CD8-positive, alpha-beta memory T cell (primary cell): ENCODE measurements around the gene LPAR2. TPM values are rescaled to one million over a fixed set of nuclear protein-coding genes. Genes with fewer than 3 reads are reported as not detected.
A peak's percentile ranks its signal among the peaks of the same experiment; 100 is the strongest.
"Not testable (repeated sequence)": the region's sequence is repeated elsewhere in the genome, so short reads cannot be mapped to it uniquely, and the experiment has no call there.

Experiments
- CTCF ChIA-PET: fragments of 350-600 bp; sonication (Branson Sonifier 250); formaldehyde crosslinking; loops from one replicate; lab custom pipeline; 2021; ENCODE audit warnings: antibody characterized with exemption; lab: Charles Lee
- POLR2A ChIA-PET: fragments of 350-600 bp; sonication (Branson Sonifier 250); formaldehyde crosslinking; loops from one replicate; lab custom pipeline; 2021; ENCODE audit warnings: antibody characterized with exemption; lab: Charles Lee
- DNase-seq, 5 donors: peaks; one replicate each; pipeline versions ENCODE4 v3.0.0 to v3.0.0-alpha.2; 2020 to 2022; ENCODE audit warnings: mixed read lengths in 1 of 5
- H3K27ac ChIP-seq: one replicate; pipeline ENCODE4 v1.7.0; 2013; ENCODE audit warnings: low read depth, mild to moderate bottlenecking, low read length, moderate library complexity
- H3K27me3 ChIP-seq: 2 replicates; pipeline ENCODE4 v1.7.0; 2013; ENCODE audit warnings: low read length, mild to moderate bottlenecking; ENCODE audit not compliant: insufficient read depth, poor library complexity, severe bottlenecking
- H3K36me3 ChIP-seq: 2 replicates; pipeline ENCODE4 v1.7.0; 2013; ENCODE audit warnings: mild to moderate bottlenecking, low read length, moderate library complexity; ENCODE audit not compliant: insufficient read depth
- H3K4me1 ChIP-seq: 2 replicates; pipeline ENCODE4 v1.7.0; 2013; ENCODE audit warnings: mild to moderate bottlenecking, low read length, moderate library complexity; ENCODE audit not compliant: insufficient read depth
- H3K4me3 ChIP-seq: 2 replicates; pipeline ENCODE4 v1.7.0; 2013; ENCODE audit warnings: mild to moderate bottlenecking, low read length
- H3K9me3 ChIP-seq: 2 replicates; pipeline ENCODE4 v1.7.0; 2013; ENCODE audit warnings: mild to moderate bottlenecking, low read length
- H3K27ac Mint-ChIP-seq, 8 donors: one replicate each; pipeline ENCODE4 v1.8.0; 2020 to 2021; ENCODE audit warnings: mixed read lengths in 8 of 8, mild to moderate bottlenecking in 6 of 8, inconsistent platforms in 3 of 8, moderate library complexity in 3 of 8
- H3K27me3 Mint-ChIP-seq, 2 donors: one replicate each; pipeline ENCODE4 v1.8.0; 2020 to 2021; ENCODE audit warnings: mixed read lengths in 2 of 2, mild to moderate bottlenecking in 1 of 2, moderate library complexity in 1 of 2
- H3K36me3 Mint-ChIP-seq, 3 donors: one replicate each; pipeline ENCODE4 v1.8.0; 2020 to 2021; ENCODE audit warnings: mixed read lengths in 3 of 3, inconsistent platforms in 1 of 3, mild to moderate bottlenecking in 1 of 3
- H3K4me1 Mint-ChIP-seq, 3 donors: one replicate each; pipeline ENCODE4 v1.8.0; 2020 to 2021; ENCODE audit warnings: mixed read lengths in 3 of 3, inconsistent platforms in 1 of 3, mild to moderate bottlenecking in 1 of 3
- H3K4me3 Mint-ChIP-seq, 7 donors: one replicate each; pipeline ENCODE4 v1.8.0; 2020 to 2021; ENCODE audit warnings: mixed read lengths in 7 of 7, mild to moderate bottlenecking in 6 of 7, moderate library complexity in 4 of 7, inconsistent platforms in 2 of 7
- H3K9me3 Mint-ChIP-seq, 5 donors: one replicate each; pipeline ENCODE4 v1.8.0; 2020 to 2022; ENCODE audit warnings: mixed read lengths in 5 of 5, mild to moderate bottlenecking in 3 of 5, moderate library complexity in 2 of 5, inconsistent platforms in 1 of 5
- polyA plus RNA-seq: library from polyadenylated mRNA; unstranded; fragments of 300-500 nt; fragmentation: Illumina TruSeq; gene quantifications from one replicate; pipeline ENCODE4 v1.2.3, GENCODE V29; 2021
- total RNA-seq, 2 experiments: library from RNA; stranded (reverse); gene quantifications; one replicate each; pipeline ENCODE4 v1.2.3, GENCODE V29; 2021

LPAR2 gene
- total and polyA plus RNA-seq, 3 experiments from 2014 or later, result 23.6 to 37.8 (median 24.8) TPM

GRCh38 chr19:19602713-19603324 is 25.2 kb downstream of the LPAR2 start:
- Histone ChIP-seq H3K27ac (no peak overlapping the region), H3K36me3 (no peaks in the 10 kb centered on the region), H3K9me3 (no peaks in the 10 kb centered on the region), H3K4me1 (peaks cover 83% of the 10 kb centered on the region), H3K27me3 (no peaks in the 10 kb centered on the region), H3K4me3 (no peak overlapping the region)
- ChIA-PET CTCF (interaction anchor here (0.8 to 1.3 kb wide), 4 partner anchors 11 to 71 kb away, joined by 3 to 4 read pairs (median 4); no protein-coding TSS in a partner anchor), POLR2A (interaction anchor here (1.2 to 1.6 kb wide), 3 partner anchors 24 to 65 kb away, joined by 3 to 5 read pairs (median 4); partner anchors contain the start of gene ZNF101)
- Mint-ChIP-seq H3K9me3 (no peaks in the 10 kb centered on the region), H3K4me1 (peaks cover 56 to 74% (median 61%) of the 10 kb centered on the region in 3 donors), H3K27ac (peak overlapping the region; percentile 80 to 94 (median 88)), H3K36me3 (peaks cover 0 to 18% (median 5%) of the 10 kb centered on the region in 3 donors), H3K4me3 (peak overlapping the region; percentile 36 to 83 (median 60)), H3K27me3 (peaks cover 0 to 5% of the 10 kb centered on the region in 2 donors)
- no peak for DNase-seq

GRCh38 chr19:19602136-19602712 is 25.8 kb downstream of the LPAR2 start:
- Mint-ChIP-seq H3K4me1 (peaks cover 61 to 74% (median 67%) of the 10 kb centered on the region in 3 donors), H3K9me3 (no peaks in the 10 kb centered on the region), H3K36me3 (peaks cover 0 to 19% (median 5%) of the 10 kb centered on the region in 3 donors), H3K27ac (peak overlapping the region; percentile 73 to 98 (median 88)), H3K4me3 (peak overlapping the region; percentile 10 to 83 (median 60)), H3K27me3 (peaks cover 0 to 6% of the 10 kb centered on the region in 2 donors)
- ChIA-PET CTCF (interaction anchor here (0.8 to 1.3 kb wide), 3 partner anchors 12 to 70 kb away, joined by 3 to 4 read pairs (median 4); no protein-coding TSS in a partner anchor), POLR2A (interaction anchor here (0.5 to 1.6 kb wide), 4 partner anchors 25 to 72 kb away, joined by 3 to 5 read pairs (median 4); partner anchors contain the start of gene ZNF101)
- H3K9me3 ChIP-seq, result no peaks in the 10 kb centered on the region
- no peaks in the 10 kb centered on the region for H3K36me3 ChIP-seq
- no peak overlapping the region for H3K27ac ChIP-seq
- DNase-seq, result peak in 4 of 5 donors; percentile 50 to 66 (median 61)
- H3K4me3 ChIP-seq, result no peak overlapping the region
- H3K27me3 ChIP-seq, result no peaks in the 10 kb centered on the region
- H3K4me1 ChIP-seq, result peaks cover 87% of the 10 kb centered on the region

DNA sequence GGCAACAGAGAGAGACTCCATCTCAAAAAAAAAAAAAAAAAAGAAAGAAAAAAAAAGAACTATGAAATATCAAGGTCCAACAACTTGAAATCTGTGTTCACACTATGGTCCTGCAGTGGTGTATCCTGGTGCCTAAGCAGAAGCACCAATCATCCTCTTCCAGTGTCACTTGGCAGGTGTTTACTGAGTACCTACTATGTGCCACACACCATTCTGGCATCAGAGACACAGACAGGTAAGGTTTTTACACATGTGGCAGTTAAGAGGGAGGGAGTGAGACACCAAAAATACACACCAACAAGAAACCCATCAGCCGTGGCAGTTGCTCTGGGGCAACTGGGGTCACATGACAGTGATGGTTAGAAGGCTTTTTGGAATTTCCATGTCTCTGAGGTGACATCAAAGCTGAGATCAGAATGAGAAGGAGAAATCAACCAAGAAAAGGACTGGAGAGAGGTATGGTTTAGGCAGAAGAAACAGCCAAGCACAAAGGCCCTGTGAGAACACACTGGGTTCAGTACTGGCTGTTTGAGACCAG is 27.2 kb downstream of the LPAR2 start:
- peak overlapping the region; percentile 59 to 98 (median 92) for H3K27ac Mint-ChIP-seq
- Histone ChIP-seq H3K27ac (no peak overlapping the region), H3K27me3 (no peaks in the 10 kb centered on the region), H3K36me3 (no peaks in the 10 kb centered on the region), H3K9me3 (no peaks in the 10 kb centered on the region), H3K4me1 (peaks cover 82% of the 10 kb centered on the region), H3K4me3 (no peak overlapping the region)
- peaks cover 0 to 19% (median 2%) of the 10 kb centered on the region in 3 donors for H3K36me3 Mint-ChIP-seq
- no peak for DNase-seq
- H3K4me3 Mint-ChIP-seq, result peak overlapping the region; percentile 19 to 63 (median 54)
- POLR2A ChIA-PET, result no interaction called here
- H3K9me3 Mint-ChIP-seq, result no peaks in the 10 kb centered on the region
- peaks cover 57 to 73% (median 66%) of the 10 kb centered on the region in 3 donors for H3K4me1 Mint-ChIP-seq
- CTCF ChIA-PET, result no interaction called here
- H3K27me3 Mint-ChIP-seq, result peaks cover 0 to 6% of the 10 kb centered on the region in 2 donors

GRCh38 chr19:19598728-19599451 is 29.1 kb downstream of the LPAR2 start:
- ChIA-PET CTCF (interaction anchor here (0.6 to 1.9 kb wide), 3 partner anchors 30 to 62 kb away, joined by 3 to 4 read pairs (median 3); no protein-coding TSS in a partner anchor), POLR2A (interaction anchor here (0.6 to 1.7 kb wide), 14 partner anchors 10 to 1177 kb away, joined by 3 to 11 read pairs (median 4); partner anchors contain the start of genes LPAR2, ZNF101 and ZNF66)
- H3K27ac ChIP-seq, result peak overlapping the region; percentile 69
- Mint-ChIP-seq H3K36me3 (peaks cover 4 to 30% (median 5%) of the 10 kb centered on the region in 3 donors), H3K4me1 (peaks cover 60 to 82% (median 71%) of the 10 kb centered on the region in 3 donors), H3K27ac (peak overlapping the region; percentile 94 to 99 (median 98)), H3K4me3 (peak overlapping the region; percentile 54 to 88 (median 78))
- not testable (repeated sequence) for H3K9me3 Mint-ChIP-seq, H3K27me3 ChIP-seq, H3K9me3 ChIP-seq, H3K27me3 Mint-ChIP-seq, H3K36me3 ChIP-seq
- DNase-seq, result peak; percentile 53 to 87 (median 77)
- H3K4me1 ChIP-seq, result peaks cover 75% of the 10 kb centered on the region
- peak overlapping the region; percentile 49 for H3K4me3 ChIP-seq

DNA sequence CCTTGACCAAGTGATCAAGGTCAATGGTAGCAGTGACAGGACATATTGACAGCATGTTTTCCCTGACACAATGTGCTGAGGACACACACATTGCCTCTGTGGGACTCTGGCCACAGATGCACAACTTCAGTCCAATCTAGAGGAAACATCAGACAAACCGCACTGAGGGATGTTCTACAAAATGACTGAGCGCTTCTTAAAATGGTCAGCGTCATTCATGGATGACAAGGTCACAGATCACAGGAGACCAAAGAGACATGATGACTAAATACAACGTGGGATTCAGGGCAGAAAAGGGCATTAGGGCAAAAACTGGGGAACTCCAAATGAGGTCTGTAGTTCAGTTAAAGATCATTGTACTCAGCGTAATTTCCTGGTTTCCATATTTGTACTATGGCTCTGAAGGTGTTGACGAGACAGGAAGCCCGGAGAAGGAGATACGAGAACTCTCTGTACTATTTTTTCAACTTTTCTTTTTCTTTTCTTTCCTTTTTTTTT is 30.2 kb downstream of the LPAR2 start:
- peaks cover 4 to 36% (median 5%) of the 10 kb centered on the region in 3 donors for H3K36me3 Mint-ChIP-seq
- Histone ChIP-seq H3K4me3 (peak overlapping the region; percentile 2), H3K9me3 (no peaks in the 10 kb centered on the region), H3K36me3 (no peaks in the 10 kb centered on the region), H3K27me3 (no peaks in the 10 kb centered on the region), H3K4me1 (peaks cover 64% of the 10 kb centered on the region), H3K27ac (peak overlapping the region; percentile 69)
- H3K27me3 Mint-ChIP-seq, result peaks cover 0 to 6% of the 10 kb centered on the region in 2 donors
- H3K4me3 Mint-ChIP-seq, result peak overlapping the region; percentile 19 to 88 (median 78)
- H3K27ac Mint-ChIP-seq, result peak overlapping the region; percentile 94 to 99 (median 98)
- DNase-seq, result peak; percentile 26 to 88 (median 79)
- ChIA-PET POLR2A (interaction anchor here (0.7 to 1.4 kb wide), 4 partner anchors 22 to 574 kb away, joined by 3 to 6 read pairs (median 4); no protein-coding TSS in a partner anchor), CTCF (interaction anchor here (0.6 to 1.9 kb wide), 3 partner anchors 31 to 63 kb away, joined by 3 to 4 read pairs (median 3); no protein-coding TSS in a partner anchor)
- no peaks in the 10 kb centered on the region for H3K9me3 Mint-ChIP-seq
- H3K4me1 Mint-ChIP-seq, result peaks cover 56 to 77% (median 61%) of the 10 kb centered on the region in 3 donors

DNA sequence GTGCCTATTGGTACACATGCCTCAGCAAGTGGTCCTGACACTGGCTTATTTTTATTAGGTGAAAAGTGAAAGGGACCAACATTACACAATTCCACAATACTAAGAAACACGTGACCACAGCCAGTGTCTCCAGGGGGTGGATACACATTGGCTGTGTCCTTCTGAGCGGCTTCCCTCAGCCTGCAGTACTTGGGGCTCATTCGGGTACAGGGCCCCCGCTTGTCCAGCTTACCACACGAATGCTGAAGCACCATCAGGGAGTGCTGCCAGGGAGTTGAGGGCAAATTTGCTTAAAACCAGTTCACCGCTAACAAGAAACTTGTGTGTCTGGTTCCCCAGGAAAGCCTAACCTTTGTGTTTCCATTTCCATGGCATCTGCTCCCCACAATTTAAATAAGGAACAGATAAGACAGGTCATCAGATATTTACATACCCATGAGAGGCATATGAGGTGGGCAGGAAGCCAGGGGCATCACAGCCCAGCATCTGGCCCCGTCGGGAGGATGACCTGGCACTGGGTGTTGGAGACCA is 32.8 kb downstream of the LPAR2 start:
- no peaks in the 10 kb centered on the region for H3K27me3 ChIP-seq
- H3K27ac ChIP-seq, result no peak overlapping the region
- H3K36me3 ChIP-seq, result no peaks in the 10 kb centered on the region
- no peak for DNase-seq
- no peak overlapping the region for H3K4me3 ChIP-seq
- Mint-ChIP-seq H3K27me3 (peaks cover 0 to 6% of the 10 kb centered on the region in 2 donors), H3K36me3 (peaks cover 4 to 40% (median 7%) of the 10 kb centered on the region in 3 donors), H3K4me1 (peaks cover 45 to 76% (median 54%) of the 10 kb centered on the region in 3 donors), H3K27ac (peak overlapping the region in 7 of 8 donors; percentile 81 to 95 (median 88)), H3K9me3 (no peaks in the 10 kb centered on the region), H3K4me3 (peak overlapping the region in 1 of 7 donors; percentile 32)
- ChIA-PET CTCF (interaction anchor here (1.3 kb wide), 1 partner anchor 74 kb away, joined by 3 read pairs; the partner anchor contains the start of gene ZNF101), POLR2A (no interaction called here)
- peaks cover 55% of the 10 kb centered on the region for H3K4me1 ChIP-seq
- no peaks in the 10 kb centered on the region for H3K9me3 ChIP-seq

DNA sequence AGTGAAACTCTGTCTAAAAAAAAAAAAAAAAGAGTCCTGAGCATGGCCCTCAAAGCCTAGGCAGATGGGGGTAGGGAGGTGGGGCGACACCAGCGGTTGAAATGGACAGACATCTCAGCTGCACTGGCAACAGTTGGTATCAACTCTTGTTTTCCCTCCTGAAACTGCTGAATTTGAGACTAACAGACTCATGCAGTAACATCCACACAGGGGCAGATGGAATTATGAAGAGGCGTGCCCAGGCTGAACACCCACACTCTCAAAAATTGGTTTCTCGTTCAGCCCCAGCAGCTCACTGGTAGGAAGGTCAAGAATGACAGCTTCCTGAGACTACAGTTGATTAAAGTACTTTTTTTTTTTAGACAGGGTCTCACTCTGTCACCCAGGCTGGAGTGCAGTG is 33.6 kb downstream of the LPAR2 start:
- Mint-ChIP-seq H3K4me3 (no peak overlapping the region), H3K4me1 (peaks cover 53 to 76% (median 61%) of the 10 kb centered on the region in 3 donors), H3K36me3 (peaks cover 4 to 42% (median 7%) of the 10 kb centered on the region in 3 donors), H3K27me3 (peaks cover 0 to 6% of the 10 kb centered on the region in 2 donors), H3K27ac (peak overlapping the region in 4 of 8 donors; percentile 51 to 95 (median 74)), H3K9me3 (no peaks in the 10 kb centered on the region)
- CTCF ChIA-PET, result no interaction called here
- Histone ChIP-seq H3K9me3 (no peaks in the 10 kb centered on the region), H3K4me3 (no peak overlapping the region), H3K27me3 (no peaks in the 10 kb centered on the region), H3K27ac (no peak overlapping the region), H3K4me1 (peaks cover 55% of the 10 kb centered on the region), H3K36me3 (no peaks in the 10 kb centered on the region)
- POLR2A ChIA-PET, result interaction anchor here (0.7 kb wide), 1 partner anchor 27 kb away, joined by 6 read pairs; no protein-coding TSS in a partner anchor
- DNase-seq, result no peak
